Panc1 (cell line): ENCODE results near the gene HSPA5.

Experiments
- CTCF ChIP-seq: fragments of 450-650 bp; IDR thresholded peaks from 2 replicates; pipeline ENCODE4 v1.5.1; 2017; ENCODE audit warnings: mild to moderate bottlenecking
- REST ChIP-seq, 2 experiments: IDR thresholded peaks; 2 replicates each; pipeline ENCODE4 v1.6.1; 2011 to 2012; ENCODE audit warnings: low read depth in 2 of 2, control low read depth in 1 of 2, low read length in 1 of 2, mild to moderate bottlenecking in 1 of 2, moderate library complexity in 1 of 2; ENCODE audit not compliant: insufficient read depth in 1 of 2

- TF ChIP-seq CTCF (no peak), REST (IDR thresholded peaks at IDR 0.05; ENCODE audit: insufficient read depth in 1 of 2, low read depth in 2 of 2, low read length in 1 of 2) (no peak)
Observed at GRCh38 chr9:125284855-125285254, 43.7 kb upstream of the HSPA5 start.
